GM12874 (cell line): ENCODE data around the gene LYPD5.

ENCODE experiments used
- CTCF ChIP-seq: IDR thresholded peaks from 2 replicates; pipeline ENCODE4 v1.5.1; 2011; ENCODE audit warnings: low read depth, mild to moderate bottlenecking, control low read depth, low read length, moderate library complexity; ENCODE audit not compliant: insufficient read depth

LYPD5 gene

GRCh38 chr19:43784241-43784980 is 17.8 kb downstream of the LYPD5 start:
- TF ChIP-seq CTCF, result no peak

DNA sequence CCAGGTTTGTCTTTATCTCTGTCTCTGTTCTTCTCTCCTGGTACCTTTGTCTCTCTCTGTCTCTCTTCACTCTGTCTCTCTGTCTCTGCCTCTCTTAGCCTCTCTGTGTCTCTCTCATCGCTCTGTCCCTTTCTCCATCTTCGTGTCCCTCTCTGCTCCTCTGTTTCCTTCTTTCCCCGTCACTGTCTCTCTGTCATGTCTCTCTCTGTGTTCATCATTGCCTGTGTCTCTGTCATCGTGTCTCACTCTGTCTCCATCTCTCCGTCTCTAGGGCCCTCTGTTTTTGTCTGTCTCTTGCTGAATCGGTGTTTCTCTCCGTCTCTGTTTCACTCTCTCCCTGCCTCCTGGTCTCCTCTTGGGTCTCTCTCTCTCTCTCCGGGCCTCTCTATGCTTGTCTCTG is 18.6 kb downstream of the LYPD5 start:
- TF ChIP-seq CTCF, result no peak

DNA sequence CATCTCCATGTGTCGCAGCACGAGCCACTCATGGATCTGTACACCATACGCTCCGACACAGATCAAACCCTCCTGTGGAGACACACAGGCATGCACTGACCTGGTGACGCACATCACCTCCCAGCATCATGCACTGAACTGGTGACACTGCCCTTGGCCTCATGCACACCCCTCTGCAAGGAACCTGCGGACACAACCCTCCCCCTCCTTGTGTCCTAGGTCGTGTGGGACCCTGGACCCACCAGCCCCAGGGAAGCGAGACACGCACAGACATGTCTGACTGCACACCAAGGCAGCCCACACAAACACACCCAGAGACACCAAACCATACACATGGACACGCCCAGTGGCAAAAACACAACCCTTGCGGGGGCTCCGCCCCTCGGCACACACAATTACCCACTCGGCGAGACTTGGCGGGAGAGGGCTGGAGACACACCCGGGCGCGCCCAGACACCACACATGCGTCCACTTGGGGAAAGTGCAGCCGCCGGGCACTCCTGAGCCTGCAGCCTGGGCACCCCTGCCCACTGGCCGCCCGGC is 19.5 kb downstream of the LYPD5 start:
- TF ChIP-seq CTCF, result no peak

GRCh38 chr19:43782311-43782660 is 20.0 kb downstream of the LYPD5 start:
- no peak for TF ChIP-seq CTCF

- no peak for TF ChIP-seq CTCF
Observed at GRCh38 chr19:43781630-43782310, 20.5 kb downstream of the LYPD5 start.

GRCh38 chr19:43780706-43781525 is 21.3 kb downstream of the LYPD5 start, which contains the start of gene KCNN4:
TSS of gene KCNN4 (minus strand) at chr19:43780973. CDS start at chr19:43780861, 112 bp downstream.
- TF ChIP-seq CTCF, result no peak

DNA sequence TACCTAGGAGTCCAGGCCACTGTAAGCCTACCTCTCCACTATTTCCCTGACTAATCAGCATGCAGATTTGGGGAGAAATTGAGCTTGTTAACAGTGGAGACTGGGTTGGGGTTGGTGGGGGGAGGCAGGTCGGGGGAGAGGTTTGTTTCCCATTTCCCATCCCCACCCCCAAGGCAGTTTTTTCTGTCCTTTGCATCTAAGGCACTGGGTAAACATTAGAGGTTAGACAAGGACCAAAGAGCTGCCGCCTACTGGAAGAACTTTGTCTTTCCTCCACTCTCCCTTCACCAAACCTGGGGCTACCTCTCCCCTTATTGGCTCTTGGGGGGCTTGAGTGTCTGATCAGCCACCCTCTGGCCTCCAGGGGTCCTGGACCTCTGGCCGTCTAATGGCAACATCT is 22.4 kb downstream of the LYPD5 start:
- peak; percentile 57 for TF ChIP-seq CTCF
